ENCODE data around the gene SPOP.
A peak's percentile ranks its signal among the peaks of the same experiment; 100 is the strongest.

Gene SPOP

DNA sequence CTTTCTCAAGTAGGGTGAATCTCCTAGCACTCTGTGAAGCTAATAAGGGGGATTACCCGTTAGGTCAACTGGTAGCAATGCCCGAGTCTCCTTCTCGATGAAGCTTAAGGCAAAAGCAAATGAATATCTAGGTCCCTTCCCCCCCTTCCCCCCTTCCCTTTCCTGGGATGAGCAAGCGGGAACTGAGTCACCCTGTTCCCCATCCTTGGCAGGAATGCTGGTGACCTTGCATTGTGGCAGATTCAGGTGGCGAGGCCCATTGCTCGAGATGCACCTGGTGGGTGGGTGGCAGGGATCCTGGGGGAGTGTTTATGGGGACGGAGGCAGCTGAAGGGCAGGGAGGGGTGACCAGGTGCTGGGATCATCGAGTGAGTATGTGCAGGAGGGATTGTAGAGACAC lies 95.1 kb downstream of the SPOP start:
- DNase-seq, result no peak

DNA sequence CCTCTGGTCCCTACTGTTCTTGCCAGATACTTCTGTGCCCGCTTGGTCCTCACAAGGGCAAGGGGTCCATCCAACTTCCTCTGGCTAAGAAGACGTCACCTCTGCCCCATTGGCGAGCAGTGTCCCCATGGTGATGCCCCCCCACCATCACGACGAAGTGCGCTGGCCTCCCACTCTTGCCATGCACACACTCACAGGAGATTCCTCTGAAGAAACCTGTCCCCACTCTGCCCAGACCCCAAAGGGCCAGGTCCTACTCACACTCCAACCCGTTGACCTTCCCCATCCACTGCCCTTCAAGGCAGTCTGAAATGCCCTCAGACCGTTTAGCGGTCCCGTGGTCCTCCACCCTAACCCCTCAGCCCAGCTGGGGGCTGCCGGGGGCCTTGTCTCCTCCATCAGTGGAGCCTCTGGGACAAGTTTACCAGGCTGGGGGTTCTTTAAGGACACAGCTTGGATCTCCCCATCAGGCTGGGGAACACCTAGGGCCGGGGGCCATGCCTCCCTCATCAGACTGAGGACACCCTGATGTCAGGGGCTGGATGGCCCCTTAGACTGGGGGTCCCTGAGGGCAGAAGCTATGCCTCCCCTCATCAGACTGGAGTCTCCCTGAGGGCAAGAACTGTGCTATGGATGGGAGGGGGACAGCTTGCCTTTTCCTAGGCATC lies 95.7 kb downstream of the SPOP start:
- no peak for DNase-seq

DNA sequence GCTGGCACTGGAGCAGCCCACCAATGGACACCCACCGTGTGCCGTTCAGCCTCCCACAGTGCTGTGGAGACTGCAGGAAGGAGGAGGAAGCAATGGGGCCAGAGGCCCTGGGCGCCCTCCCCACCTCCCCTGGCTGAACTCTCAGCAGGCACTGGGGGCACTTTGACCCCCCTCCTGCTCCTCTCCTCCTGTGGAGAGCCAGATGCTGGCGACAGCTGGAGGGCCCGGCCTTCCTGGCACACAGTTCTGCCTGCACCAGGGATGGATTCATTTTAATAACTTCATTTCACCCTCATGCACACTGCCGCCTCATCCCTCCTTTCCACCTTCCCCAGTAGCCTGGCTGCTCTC lies 96.3 kb downstream of the SPOP start:
- no peak for DNase-seq

DNA sequence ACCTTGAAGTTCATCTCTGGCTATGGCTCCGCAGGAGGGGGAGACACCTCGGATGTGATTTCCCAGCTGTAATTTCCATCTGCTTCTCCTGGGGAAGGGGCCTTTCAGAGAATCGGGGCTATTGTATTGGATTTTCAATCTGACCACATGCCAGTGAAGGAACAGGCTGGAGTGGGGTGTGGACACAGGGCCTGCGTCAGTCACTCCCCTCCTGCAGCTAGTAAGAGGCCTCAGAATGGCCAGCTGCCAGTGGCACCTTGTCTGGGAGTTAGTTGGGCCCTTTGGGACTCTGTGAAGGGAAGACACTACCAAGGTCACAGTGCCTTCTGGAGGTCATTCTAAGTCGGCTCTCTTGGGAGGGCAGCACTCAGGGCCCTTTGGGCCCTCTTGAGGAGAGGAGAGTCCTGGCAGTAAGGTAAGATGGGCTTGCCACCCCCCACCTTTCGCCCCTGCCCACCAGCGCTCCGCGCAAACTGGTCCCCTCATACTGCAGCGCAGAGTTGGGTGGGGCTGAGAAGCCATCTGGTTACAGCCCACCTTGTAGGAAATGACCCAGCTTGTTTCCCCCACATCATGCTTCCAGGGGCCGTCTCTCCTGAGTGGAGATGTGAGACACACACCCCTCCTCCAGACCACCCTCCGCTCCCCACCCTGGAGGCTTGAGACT lies 96.8 kb downstream of the SPOP start:
- DNase-seq, result no peak

DNA sequence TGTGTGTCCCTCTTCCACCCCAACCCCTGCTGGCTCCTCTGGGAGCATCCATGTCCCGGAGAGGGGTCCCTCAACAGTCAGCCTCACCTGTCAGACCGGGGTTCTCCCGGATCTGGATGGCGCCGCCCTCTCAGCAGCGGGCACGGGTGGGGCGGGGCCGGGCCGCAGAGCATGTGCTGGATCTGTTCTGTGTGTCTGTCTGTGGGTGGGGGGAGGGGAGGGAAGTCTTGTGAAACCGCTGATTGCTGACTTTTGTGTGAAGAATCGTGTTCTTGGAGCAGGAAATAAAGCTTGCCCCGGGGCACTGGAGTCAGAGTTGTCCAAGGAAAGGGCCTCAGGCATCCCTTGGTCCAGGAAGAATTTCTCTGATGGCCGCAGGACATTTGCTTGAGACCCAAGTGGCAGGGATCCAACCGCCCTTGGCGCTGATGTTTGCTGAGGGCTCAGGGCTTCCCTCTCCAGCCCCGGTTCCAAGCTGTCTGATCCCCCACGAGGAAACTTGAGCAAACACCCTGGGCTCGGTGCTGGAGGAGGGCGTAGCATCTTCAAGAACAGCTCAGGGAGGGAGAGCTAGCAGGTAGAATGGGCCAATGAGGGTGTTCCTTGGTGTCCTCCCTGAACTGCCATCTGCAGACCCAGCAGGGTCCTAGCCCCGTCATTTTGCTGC lies 97.7 kb downstream of the SPOP start:
- DNase-seq, result no peak

DNA sequence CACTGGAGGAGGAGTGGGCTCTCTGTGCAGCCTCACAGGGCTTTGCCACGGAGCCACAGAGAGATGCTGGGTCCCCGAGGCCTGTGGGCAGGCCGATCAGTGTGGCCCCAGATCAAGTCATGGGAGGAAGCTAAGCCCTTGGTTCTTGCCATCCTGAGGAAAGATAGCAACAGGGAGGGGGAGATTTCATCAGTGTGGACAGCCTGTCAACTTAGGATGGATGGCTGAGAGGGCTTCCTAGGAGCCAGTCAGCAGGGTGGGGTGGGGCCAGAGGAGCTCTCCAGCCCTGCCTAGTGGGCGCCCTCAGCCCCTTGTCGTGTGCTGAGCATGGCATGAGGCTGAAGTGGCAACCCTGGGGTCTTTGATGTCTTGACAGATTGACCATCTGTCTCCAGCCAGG lies 98.4 kb downstream of the SPOP start:
- DNase-seq, result no peak

DNA sequence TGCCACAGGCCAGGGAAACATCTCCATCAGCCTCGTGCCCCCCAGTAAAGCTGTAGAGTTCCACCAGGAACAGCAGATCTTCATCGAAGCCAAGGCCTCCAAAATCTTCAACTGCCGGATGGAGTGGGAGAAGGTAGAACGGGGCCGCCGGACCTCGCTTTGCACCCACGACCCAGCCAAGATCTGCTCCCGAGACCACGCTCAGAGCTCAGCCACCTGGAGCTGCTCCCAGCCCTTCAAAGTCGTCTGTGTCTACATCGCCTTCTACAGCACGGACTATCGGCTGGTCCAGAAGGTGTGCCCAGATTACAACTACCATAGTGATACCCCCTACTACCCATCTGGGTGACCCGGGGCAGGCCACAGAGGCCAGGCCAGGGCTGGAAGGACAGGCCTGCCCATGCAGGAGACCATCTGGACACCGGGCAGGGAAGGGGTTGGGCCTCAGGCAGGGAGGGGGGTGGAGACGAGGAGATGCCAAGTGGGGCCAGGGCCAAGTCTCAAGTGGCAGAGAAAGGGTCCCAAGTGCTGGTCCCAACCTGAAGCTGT lies 98.9 kb downstream of the SPOP start:
- DNase-seq, result no peak

DNA sequence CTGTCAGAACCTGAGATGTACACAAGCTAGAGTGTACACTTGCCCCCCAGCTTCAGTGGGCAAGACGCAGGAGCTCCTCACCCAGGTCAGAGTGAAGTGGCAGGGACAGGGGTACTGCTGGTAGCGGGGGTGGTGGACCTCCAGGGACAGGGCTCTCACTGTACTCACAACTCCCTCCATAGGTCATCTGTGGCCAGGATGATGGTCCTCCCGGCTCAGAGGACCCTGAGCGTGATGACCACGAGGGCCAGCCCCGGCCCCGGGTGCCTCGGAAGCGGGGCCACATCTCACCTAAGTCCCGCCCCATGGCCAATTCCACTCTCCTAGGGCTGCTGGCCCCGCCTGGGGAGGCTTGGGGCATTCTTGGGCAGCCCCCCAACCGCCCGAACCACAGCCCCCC lies 99.5 kb downstream of the SPOP start:
- no peak for DNase-seq

DNA sequence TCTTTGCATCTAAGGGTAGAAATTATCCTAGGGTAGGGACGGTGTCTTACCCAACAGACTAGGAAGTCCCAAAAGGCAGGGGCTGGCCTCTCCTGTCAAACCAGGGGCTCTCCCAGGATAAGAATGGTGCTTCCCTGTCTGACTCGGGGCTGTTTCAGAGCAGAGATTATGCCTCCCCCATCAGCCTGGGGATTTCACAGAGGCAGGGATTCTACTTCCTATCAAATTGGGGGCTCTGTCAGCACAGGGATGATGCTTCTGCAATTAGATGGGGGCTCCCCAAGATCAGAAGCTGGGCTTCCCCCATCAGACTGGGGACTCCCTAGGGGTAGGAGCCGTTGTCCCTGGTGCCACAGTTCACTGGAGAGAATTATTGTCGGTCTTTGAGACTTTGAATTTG lies 99.9 kb downstream of the SPOP start:
- DNase-seq, result no peak

DNA sequence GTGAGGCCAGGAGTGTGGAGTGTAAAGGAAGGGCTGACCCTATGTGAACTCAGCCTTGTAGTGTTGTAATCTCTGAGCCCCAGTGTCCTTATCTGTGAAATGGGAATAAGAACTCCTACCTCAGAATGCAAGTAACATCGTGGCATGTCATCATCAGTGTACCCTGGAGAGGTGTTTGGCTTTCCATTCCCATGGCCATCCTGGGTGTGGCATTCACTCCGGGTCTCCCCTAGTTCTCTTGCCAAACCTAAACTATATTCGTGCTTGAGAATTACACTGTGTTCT lies 100.3 kb downstream of the SPOP start:
- no peak for DNase-seq

DNA sequence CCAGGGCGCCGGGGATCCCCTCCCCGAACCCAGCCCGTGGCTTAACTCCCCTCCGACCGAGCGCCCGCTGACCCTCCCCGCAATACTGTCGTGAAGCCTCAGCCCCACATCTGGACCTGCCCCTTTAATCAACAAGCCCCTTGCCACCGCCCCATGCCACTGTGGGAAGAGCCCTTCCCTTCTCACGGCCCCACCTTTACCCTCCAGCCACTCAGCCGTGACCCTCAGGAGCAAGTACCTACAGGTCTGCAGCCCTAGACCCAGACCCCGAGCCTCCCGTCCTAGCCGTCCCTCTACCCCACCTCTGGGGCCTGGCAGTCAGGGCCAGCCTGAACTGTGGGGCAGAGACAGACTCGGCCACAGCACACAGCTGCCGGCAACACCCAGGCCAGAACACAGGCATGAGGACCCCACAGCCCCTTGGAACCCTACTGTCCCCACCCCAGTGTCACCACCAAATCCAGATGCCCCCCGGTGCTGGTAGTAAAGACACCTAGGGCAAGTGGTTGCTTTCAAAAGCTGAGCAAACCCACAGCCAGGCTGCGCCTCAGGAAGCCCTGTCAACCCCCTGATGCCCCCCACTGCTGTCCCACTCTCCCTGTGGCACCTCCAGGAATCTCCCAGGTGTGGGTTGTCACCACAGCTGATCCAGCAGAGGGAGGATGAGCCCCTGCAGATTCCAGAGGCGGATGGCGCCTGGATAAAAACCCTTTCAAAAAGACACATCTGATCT lies 100.8 kb downstream of the SPOP start:
- no peak for DNase-seq

DNA sequence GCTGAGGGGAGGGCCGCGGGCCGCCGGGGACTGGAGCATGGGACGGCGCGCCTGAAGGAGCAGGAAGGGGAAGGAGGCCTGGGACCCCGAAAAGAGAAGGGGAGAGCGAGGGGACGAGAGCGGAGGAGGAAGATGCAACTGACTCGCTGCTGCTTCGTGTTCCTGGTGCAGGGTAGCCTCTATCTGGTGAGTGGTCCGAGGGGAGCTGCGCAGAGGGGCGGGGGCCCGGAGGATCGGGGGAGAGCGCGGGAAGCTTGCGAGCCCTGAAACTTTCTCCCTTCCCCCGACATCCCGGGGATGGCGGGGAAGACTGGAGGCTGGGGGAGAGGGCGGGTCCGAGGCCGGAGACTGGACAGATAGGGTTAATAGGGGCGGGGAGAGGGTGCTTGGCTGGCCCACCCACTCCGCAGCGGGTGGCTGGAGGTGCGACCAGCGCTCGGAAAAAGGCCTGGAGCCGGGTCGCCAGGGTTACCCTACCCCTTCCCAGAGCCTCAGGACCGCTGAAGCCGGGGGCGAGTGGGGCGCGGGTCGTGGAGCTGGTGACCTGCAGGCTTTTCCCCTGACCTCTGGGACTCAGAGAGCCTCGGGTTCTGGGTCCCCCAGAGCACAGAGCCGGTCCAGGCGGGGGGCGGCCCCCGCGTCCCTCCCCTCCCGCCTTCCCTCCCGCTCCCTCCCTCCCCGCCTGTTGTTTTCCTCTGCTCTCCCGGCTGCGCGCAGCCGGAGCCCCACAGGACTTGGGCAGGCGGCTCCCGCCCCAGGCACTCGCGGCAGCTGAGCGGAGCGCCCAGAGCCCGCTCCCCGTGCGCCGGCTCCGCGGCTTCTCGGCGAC lies 101.6 kb downstream of the SPOP start:
- no peak for DNase-seq

DNA sequence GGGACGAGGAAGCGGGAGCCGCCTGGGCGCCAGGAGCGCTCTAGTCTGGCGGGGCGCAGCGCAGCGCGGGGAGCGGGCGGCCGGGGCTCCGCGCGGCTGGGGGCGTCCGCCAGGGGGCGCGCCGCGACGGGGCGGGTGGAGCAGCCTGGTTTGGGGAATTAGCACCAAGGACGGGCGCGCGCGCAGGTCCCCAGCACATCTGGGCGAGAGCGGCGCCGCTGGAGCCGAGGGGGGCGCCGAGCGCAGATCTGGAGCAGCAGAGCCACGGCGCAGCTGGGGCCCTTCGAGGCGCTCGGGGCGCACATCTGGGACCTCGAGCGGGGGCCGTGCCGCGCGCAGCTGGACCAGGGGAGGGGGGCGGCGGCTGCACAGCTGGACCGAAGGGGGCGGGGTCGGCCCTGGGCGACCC lies 102.2 kb downstream of the SPOP start, which contains the start of gene NXPH3:
TSS of gene NXPH3 (plus strand) at position 193 of the 409 bp plus-strand sequence. CDS start 349 bp downstream, outside the sequence.
- DNase-seq, result peak; percentile 41

DNA sequence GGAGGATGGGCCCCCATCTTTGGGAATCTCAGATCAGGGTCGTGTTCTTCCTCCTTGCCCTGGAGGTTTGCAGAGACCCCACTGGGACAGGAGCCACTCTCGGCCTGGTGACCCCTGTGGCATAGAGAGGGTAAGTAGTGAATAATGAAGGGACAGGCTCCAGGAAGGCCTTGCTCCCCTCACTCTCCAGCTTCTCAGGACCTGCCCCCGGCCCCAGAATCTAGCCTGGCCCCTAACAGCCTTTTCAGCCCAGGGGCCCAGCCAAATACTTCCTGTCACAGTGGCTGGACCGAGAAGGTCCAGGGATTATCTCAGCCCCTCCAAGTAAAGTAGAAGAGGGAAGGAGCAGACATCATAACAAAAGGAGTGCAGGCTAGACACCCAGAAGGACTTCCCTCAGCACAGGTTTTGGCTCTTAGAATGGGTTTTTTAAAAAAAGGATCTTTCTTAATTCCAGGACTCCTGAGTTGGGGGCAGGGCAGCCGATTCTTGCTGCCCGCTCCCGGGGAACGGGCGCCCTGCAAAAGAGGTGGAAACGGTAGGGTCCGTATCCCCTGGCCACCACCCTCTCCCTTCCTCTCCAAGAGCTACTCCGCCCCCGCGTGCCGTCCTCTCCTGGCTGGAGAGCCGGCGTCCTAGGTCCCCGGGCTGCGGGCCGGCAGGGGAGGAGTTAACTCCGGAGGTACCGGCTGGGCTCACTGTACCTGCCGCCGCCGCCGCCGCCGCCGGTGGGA lies 102.8 kb downstream of the SPOP start:
- DNase-seq, result no peak

DNA sequence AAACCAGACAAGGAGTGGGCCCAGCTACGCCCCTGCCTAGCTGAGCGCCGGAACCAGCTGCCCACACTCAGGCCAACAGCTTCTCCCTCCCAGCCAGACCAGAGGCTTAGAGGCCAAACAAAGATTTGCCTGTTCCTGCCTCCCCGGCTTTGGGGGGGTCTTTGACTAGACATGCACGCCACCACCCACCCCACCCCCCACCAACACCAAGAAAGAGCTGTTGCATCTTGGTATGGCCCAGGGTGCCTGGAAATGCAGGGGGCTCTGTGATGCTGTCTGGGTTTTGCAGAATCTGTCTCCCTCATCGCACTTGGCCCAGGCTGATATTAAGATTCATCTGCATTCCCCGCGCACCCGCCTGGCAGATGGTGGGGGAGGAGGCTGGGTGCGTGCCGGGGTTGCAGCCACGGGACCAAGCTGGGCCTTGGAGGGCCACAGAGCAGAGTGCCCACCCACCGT lies 103.5 kb downstream of the SPOP start:
- no peak for DNase-seq

DNA sequence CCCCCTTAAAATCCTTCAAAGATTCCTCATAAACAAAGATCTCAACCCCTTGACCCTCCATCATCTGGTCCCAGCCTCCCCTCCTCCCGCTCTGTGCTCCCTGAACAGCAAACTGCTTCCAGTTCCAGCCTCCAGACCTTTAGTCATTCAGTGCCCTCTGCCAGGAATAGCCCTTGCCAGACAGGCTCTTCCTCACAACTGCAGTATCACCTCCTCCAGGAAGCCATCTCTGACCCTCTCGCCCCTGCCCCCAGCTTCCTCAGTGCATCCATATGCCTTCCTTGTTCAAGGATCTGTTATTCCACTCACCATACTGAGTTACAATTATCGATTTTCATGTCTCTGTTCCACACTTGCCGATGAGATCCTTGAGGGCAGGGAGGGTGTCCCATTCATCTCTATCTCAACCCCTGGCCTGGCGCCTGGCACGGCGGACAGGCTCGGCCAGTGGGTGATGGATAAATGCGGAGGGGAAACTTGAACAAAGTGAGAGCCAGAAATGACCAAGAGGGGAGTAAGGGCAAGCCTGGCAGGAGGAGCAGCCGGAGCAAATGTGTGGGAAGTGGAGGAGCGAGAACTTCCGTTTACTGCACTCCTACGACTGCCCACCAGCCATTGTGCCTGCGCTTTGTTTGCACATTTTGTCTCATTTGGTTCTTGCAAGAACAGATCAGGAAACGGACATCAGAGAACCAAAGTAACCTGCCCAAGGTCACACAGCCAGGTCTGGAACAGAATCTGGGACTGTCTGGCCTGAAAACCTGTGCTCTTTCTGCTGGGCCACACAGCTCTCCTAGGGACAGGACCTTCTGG lies 104.2 kb downstream of the SPOP start:
- DNase-seq, result no peak

DNA sequence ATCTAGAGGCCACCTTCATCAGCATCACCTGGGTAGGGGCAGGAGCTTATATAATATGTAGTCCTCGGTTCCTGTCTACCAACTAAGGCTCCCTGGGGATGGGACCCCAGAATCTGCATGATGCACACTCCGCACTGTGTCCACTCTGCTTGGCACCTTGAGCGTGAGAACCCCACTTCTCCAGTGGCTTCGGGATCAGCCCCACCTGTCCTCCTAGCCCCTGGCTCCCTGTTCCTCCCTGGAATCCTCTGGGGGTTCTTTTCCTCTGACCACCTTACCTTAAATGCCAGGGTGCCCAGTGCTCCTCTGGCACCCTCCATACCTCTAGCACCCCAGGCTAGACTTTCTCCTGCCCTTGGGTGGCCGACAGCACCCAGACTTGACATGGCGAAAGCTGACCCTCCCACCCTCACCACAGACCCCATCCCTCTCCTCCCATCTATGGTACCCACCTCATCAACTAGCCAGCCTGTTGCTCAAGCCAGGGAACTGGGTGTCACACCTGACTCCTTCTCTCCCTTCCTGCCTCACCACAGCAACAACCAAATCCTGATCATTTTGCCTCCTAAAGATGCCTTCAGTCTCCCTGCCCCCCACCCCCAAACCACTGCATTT lies 105.0 kb downstream of the SPOP start:
- no peak for DNase-seq

DNA sequence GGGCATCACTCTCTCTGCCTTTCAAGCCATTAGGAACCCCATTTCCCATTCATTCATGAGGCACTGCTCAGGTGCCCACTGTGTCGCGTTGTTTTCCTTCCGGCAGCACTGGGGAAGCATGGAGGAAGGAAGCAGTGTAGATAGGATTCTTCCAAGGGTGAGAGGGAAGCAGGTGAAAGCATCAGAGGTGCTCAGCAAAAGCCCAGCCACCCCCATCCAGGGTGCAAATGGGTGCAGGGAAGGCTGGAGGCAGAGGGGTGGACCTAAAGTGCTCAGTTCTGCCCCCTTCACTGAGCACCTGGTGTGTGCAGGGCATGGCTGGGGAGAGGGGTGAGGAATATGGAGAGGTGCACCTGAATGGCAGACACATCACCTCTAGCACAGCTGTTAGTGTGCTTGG lies 105.7 kb downstream of the SPOP start:
- no peak for DNase-seq

DNA sequence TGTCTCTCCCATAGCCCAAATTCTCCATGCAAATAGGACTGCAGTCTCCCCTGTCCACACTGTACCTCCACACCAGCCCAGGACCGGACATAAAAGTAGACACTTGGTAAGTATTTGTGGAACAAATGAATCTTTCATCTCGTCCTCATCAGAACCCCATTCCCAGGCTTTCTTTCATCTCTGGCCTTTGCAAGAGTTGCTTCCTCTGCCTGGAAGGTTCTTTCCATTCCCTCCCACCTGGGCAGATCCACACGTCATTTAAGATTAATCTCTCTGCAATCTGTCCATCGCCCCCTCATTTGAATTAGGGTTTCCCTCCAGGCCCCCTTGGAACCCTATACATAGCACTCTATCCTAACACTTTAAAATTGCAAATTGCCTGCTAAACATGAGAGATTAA lies 106.1 kb downstream of the SPOP start:
- DNase-seq, result no peak

DNA sequence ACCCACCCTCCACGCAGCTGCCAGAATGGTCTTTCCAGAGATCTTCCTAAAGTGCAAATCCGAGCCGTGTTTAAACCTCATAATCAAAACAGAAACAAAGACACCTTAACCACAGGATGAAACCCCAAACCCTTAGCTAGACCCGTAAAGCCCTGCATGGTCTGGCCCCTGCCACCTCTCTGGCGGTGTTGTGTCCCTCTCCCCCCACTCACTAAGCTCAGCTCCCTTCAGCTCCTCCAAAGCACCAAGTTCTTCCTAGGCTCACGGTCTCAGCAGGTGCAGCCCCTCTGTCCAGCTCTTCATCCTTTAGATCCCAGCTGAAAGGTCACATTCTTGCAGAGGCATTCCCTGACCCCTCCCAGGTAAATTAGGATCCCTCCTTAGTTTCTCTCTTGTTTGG lies 106.6 kb downstream of the SPOP start:
- no peak for DNase-seq

Measured in effector CD4-positive, alpha-beta T cell (primary cell).